Measurements from ENCODE around the gene HPCAL1. TPM values are rescaled to one million over a fixed set of nuclear protein-coding genes. Genes with fewer than 3 reads are reported as not detected.

The HPCAL1 gene
- total RNA-seq, 1 donor from 2014 or later: 15.9 TPM

DNA sequence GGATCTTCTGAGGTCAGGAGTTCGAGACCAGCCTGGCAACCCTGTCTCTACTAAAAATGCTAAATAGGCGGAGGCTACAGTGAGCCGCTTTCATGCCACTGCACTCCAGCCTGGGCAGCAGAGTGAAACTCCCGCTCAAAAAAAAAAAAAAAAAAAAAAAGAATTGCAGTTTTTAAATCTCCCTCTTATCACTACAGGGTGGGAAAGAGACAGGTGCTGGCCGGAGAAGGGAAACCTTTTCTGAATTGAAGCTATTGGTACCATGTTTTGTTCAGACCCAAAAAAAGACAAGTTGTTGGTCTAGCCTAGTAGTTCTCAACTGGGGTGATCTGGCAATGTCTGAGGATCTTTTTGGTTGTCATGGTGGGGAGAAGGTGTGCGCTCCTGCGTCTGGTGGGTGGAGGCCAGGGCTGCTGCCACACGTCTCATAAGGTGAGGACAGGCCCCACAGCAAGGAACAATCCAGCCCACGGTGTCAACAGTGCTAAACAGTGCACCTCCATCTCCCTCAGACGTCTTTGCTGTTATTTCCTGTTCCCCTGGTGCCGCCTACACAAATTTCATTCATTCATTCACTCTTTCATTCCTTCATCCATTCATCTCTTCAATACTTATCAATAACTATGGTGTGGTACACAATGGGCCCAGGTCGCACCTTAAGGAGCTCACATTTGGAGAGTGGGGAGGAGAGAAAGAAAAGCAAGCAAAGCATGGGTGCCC is 174.2 kb downstream of the HPCAL1 start:
- POLR2A ChIA-PET: no interaction called here
- H3K36me3 Mint-ChIP-seq (ENCODE audit: low read depth): no peaks in the 10 kb centered on the region
- CTCF ChIA-PET: no interaction called here
- intact Hi-C loops (cut with micrococcal nuclease): no loop called here
- H3K4me3 Mint-ChIP-seq: no peak overlapping the region
- no peak for ATAC-seq (ENCODE audit: low read depth)
- no peak overlapping the region for H3K27ac Mint-ChIP-seq
- TF ChIP-seq, protein P1, sequence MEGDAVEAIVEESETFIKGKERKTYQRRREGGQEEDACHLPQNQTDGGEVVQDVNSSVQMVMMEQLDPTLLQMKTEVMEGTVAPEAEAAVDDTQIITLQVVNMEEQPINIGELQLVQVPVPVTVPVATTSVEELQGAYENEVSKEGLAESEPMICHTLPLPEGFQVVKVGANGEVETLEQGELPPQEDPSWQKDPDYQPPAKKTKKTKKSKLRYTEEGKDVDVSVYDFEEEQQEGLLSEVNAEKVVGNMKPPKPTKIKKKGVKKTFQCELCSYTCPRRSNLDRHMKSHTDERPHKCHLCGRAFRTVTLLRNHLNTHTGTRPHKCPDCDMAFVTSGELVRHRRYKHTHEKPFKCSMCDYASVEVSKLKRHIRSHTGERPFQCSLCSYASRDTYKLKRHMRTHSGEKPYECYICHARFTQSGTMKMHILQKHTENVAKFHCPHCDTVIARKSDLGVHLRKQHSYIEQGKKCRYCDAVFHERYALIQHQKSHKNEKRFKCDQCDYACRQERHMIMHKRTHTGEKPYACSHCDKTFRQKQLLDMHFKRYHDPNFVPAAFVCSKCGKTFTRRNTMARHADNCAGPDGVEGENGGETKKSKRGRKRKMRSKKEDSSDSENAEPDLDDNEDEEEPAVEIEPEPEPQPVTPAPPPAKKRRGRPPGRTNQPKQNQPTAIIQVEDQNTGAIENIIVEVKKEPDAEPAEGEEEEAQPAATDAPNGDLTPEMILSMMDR (IDR thresholded peaks at IDR 0.05): no peak
- peaks cover 12% of the 10 kb centered on the region for H3K4me1 Mint-ChIP-seq
- H3K9me3 Mint-ChIP-seq: no peaks in the 10 kb centered on the region
- DNase-seq: no peak
- peaks cover 2% of the 10 kb centered on the region for H3K27me3 Mint-ChIP-seq

Other genes starting within 250 kb of the HPCAL1 start
- gene CYS1, start 222.5 kb upstream of the HPCAL1 start, total RNA-seq: 0.42 and 0.44 TPM in 2 replicates
- gene RRM2, start 180.2 kb upstream of the HPCAL1 start, total RNA-seq: 8.6 and 9.3 TPM in 2 replicates
- gene ODC1, start 145.4 kb downstream of the HPCAL1 start, total RNA-seq: 192 and 200 TPM in 2 replicates

All from activated B cell treated with CpG ODN at 0.5 μM for 24 hours (primary cell).